Calu3 (cell line): ENCODE measurements around the gene MAP4K2. TPM values are rescaled to one million over a fixed set of nuclear protein-coding genes. Genes with fewer than 3 reads are reported as not detected.

Source experiments
- BruUV-seq: library from RNA; stranded (reverse); fragments of 400-500 nt; replicated peaks from 2 replicates; lab custom pipeline; 2021; lab: Mats Ljungman, UMichigan
- CTCF ChIA-PET: fragments of 300-600 bp; sonication (Branson Sonifier 250); formaldehyde crosslinking; loops from one replicate; lab custom pipeline; 2022; ENCODE audit warnings: antibody characterized with exemption; lab: Charles Lee
- DNase-seq: peaks from one replicate; pipeline ENCODE4 v3.0.0; 2022
- H3K27ac Mint-ChIP-seq: one replicate; pipeline ENCODE4 v1.8.0; 2022; ENCODE audit warnings: mixed read lengths; ENCODE audit not compliant: unreplicated experiment
- H3K27me3 Mint-ChIP-seq: one replicate; pipeline ENCODE4 v1.8.0; 2022; ENCODE audit warnings: mixed read lengths; ENCODE audit not compliant: unreplicated experiment
- H3K36me3 Mint-ChIP-seq: one replicate; pipeline ENCODE4 v1.8.0; 2022; ENCODE audit warnings: mild to moderate bottlenecking, moderate library complexity, mixed read lengths; ENCODE audit not compliant: insufficient read depth, unreplicated experiment
- H3K4me1 Mint-ChIP-seq: one replicate; pipeline ENCODE4 v1.8.0; 2022; ENCODE audit warnings: mild to moderate bottlenecking, low read depth, mixed read lengths; ENCODE audit not compliant: unreplicated experiment
- H3K4me3 Mint-ChIP-seq: one replicate; pipeline ENCODE4 v1.8.0; 2022; ENCODE audit warnings: mild to moderate bottlenecking, low read depth, moderate library complexity, mixed read lengths; ENCODE audit not compliant: unreplicated experiment
- H3K9me3 Mint-ChIP-seq: one replicate; pipeline ENCODE4 v1.8.0; 2022; ENCODE audit warnings: low read depth, mixed read lengths; ENCODE audit not compliant: unreplicated experiment
- intact Hi-C: fragments of 100-400 bp; cut with micrococcal nuclease; formaldehyde crosslinking; loops from one replicate; pipeline ENCODE4 v1.10.0; 2022; ENCODE audit not compliant: unreplicated experiment
- total RNA-seq: library from RNA; stranded (reverse); gene quantifications from 2 replicates; pipeline ENCODE4 v1.2.3, GENCODE V29; 2022
- TF ChIP-seq, protein P1 (sequence below): fragments of 200-600 bp; IDR thresholded peaks from one replicate; pipeline ENCODE4 v1.8.0; 2022; ENCODE audit warnings: antibody characterized with exemption; ENCODE audit not compliant: unreplicated experiment

Gene MAP4K2
- total RNA-seq, 1 experiment from 2014 or later = 17.4 TPM

DNA sequence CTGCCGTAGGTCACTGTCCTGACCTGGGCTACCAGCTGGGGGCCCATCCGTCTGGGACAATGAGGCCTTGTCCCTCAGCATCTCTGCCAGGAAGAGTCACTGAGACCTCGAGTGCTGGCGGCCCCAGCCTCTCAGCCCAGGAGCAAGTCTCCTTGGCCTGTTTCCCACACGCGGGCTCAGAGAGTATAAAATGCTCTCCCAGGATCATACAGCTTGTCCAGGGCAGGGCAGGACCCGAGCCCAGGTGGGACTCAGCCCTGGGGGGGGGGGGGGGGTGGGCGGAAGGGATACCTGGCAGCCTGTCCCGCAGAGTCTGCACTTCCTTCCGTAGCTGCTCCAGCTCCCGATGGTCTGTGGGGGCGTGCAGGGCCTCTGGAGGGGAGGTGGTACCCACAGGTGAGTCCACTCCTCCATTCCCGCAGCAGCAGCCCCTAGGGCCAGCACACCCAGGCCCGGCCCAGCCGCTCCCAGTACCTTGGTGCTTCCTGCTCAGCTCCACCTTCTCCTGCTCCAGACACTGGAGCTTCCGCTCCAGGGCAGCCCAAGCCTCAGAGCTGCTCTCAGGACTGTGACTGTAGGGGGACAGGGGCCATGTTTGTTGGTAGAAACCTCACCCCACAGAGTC lies 33.5 kb upstream of the MAP4K2 start:
- no TSS peak for BruUV-seq
- H3K27ac Mint-ChIP-seq = no peak overlapping the region

GRCh38 chr11:64835616-64836447 lies 32.8 kb upstream of the MAP4K2 start:
- DNase-seq = no peak
- no peaks in the 10 kb centered on the region for H3K9me3 Mint-ChIP-seq
- peaks cover 24% of the 10 kb centered on the region for H3K36me3 Mint-ChIP-seq
- CTCF ChIA-PET = interaction anchor here (1.3 to 1.9 kb wide), 3 partner anchors 8 to 57 kb away, joined by 3 to 7 read pairs (median 5); partner anchors contain the start of genes CDC42BPG and SF1
- no peak overlapping the region for H3K27ac Mint-ChIP-seq
- TF ChIP-seq, protein P1, sequence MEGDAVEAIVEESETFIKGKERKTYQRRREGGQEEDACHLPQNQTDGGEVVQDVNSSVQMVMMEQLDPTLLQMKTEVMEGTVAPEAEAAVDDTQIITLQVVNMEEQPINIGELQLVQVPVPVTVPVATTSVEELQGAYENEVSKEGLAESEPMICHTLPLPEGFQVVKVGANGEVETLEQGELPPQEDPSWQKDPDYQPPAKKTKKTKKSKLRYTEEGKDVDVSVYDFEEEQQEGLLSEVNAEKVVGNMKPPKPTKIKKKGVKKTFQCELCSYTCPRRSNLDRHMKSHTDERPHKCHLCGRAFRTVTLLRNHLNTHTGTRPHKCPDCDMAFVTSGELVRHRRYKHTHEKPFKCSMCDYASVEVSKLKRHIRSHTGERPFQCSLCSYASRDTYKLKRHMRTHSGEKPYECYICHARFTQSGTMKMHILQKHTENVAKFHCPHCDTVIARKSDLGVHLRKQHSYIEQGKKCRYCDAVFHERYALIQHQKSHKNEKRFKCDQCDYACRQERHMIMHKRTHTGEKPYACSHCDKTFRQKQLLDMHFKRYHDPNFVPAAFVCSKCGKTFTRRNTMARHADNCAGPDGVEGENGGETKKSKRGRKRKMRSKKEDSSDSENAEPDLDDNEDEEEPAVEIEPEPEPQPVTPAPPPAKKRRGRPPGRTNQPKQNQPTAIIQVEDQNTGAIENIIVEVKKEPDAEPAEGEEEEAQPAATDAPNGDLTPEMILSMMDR = no peak
- H3K4me1 Mint-ChIP-seq = peaks cover 9% of the 10 kb centered on the region
- peak overlapping the region; percentile 31 for H3K4me3 Mint-ChIP-seq
- intact Hi-C loops = no loop called here
- no peaks in the 10 kb centered on the region for H3K27me3 Mint-ChIP-seq
- no TSS peak for BruUV-seq

More for the DNA sequence above, 33.5 kb upstream of the MAP4K2 start:
- Mint-ChIP-seq H3K4me1 (peaks cover 9% of the 10 kb centered on the region), H3K36me3 (peaks cover 19% of the 10 kb centered on the region), H3K27me3 (no peaks in the 10 kb centered on the region), H3K4me3 (no peak overlapping the region), H3K9me3 (no peaks in the 10 kb centered on the region)
- CTCF ChIA-PET = interaction anchor here (1.9 kb wide), 1 partner anchor 8 kb away, joined by 7 read pairs; the partner anchor contains the start of gene CDC42BPG
- DNase-seq = no peak
- TF ChIP-seq, protein P1 = no peak
- intact Hi-C loops = no loop called here

DNA sequence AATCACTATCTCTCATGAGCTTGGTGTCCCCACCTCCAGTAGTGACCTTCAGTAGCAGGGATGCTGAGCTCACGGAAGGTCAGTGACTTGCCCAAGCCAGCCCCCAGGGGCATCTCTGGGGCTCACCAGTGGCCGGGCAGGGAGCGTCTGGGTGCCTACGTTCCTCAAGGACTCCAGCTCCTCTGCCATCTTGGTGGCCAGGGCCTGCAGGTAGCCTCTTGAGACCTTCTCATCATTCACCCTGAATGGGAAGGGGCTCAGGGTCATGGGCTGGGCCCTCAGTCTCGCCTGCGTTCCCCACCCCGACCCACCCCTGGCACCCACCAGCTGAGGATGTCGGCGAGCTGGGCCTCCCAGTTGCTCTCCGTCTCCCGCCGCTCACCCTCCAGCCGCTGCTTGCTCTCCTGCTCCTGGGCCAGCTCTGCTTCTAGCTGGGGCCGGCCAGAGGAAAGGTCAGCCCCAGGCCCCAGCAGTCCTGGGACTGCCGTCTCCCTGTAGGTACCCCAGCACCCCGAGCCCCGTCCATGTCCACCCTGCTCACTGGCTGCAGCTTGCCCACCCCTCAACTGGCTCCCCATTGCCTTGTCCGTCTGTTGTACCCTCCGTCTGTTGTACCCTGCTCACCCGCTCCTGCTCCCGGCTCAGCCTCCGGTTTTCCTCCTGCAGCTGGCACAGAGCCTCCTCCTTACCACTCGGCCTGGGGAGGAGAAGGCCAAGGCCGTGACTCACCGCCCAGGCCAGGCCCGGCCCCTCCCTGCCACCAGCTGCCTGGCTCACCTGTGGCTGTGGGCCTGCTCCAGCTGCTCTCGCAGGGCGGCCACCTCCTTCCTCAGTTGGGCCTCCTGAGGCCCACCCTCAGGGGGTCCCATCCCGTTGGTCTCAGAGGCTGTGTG lies 32.0 kb upstream of the MAP4K2 start:
- CTCF ChIA-PET = interaction anchor here (1.3 to 1.9 kb wide), 3 partner anchors 9 to 56 kb away, joined by 3 to 7 read pairs (median 5); partner anchors contain the start of genes CDC42BPG and SF1
- Mint-ChIP-seq H3K4me1 (peaks cover 9% of the 10 kb centered on the region), H3K27ac (no peak overlapping the region), H3K36me3 (peaks cover 25% of the 10 kb centered on the region), H3K4me3 (peak overlapping the region; percentile 31), H3K9me3 (no peaks in the 10 kb centered on the region), H3K27me3 (no peaks in the 10 kb centered on the region)
- peak; percentile 89 for DNase-seq
- TF ChIP-seq, protein P1 = no peak
- no TSS peak for BruUV-seq
- intact Hi-C loops = no loop called here
